ENCODE results near the gene PARD3.
A peak's percentile ranks its signal among the peaks of the same experiment; 100 is the strongest.
"Not testable (repeated sequence)": the region's sequence is repeated elsewhere in the genome, so short reads cannot be mapped to it uniquely, and the experiment has no call there.

Gene PARD3

DNA sequence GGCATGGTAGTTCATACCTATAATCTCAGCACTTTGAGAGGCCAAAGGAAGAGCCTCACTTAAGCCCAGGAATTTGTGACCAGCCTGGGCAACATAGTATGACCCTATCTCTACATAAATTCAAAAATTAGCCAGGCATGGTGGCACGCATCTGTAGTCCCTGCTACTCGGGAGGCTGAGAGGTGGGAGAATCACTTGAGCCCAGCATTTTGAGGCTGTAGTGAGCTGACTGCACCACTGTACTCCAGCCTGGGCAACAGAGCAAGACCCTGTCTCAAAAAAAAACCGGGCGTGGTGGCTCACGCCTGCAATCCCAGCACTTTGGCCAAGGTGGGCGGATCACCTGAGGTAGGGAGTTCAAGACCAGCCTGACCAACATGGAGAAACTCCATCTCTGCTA lies 19.8 kb downstream of the PARD3 start:
- DNase-seq: no peak

DNA sequence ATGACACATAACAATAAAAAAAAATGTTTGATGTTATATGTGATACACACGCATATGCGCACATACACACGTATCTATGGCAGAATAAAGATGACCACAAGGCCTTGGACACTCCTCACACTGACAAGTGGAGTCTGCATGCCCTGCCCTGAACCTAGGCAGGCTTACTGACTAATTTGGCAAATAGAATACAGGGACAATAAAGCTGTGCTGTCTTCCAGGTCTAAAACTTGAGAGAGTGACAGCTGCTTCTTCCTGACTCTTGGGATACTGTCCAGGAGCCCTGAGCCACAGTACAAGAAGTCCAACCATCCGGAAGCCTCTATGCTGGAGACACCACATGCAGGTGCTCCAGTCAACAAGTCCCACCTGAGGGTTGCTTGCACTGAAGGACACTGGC lies 20.3 kb downstream of the PARD3 start:
- no peak for DNase-seq

DNA sequence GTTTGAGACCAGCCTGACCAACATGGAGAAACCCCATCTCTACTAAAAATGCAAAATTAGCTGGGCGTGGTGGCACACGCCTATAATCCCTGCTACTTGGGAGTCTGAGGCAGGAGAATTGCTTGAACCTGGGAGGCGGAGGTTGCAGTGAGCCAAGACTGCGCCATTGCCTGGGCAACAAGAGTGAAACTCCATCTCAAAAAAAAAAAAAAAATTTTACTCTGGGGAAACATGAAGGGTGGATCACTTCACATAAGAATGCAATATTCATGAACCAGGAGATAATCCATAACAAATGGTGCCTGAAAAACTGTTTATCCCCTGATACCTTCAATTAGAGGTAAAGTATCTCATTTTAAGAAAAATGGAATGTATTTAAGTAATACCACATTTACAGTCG lies 21.5 kb downstream of the PARD3 start:
- DNase-seq: not testable (repeated sequence)

DNA sequence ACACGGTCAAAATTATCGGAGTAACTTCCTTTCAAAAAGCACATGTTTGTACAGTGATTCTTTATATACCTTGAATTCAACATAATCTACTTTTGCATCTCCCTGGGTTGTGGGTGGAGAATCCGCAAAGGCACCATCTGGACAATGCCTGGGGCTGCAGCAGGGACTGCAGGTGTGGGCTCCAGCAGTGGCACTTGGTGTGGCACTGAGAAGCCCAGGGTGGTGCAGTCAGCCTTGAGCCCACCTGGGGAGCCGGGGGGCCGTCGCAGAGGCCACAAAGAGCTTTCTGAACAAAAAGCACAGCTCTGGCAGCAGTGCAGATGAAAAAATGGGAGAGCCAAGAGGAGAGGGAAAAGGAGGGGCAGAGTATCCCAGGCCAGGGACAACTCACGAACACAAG lies 22.2 kb downstream of the PARD3 start:
- no peak for DNase-seq

DNA sequence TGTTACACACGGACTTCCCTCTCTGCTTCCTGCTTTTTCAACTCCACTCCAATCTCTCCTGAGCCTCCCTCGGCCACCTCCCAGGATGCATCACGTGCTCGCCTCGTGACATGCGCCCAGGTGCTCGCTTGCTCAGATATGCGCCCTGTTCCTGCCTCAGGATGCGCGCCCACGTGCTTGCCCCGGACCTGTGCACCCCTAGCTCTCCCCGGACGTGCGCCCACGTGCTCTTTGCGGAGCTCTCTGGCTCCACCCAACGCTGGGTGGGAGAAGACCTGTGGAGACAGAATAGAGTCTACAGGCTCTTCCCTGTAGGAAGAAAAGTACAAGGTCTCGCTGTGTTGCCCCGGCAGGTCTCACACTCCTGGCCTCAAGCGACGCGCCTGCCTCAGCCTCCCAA lies 23.1 kb downstream of the PARD3 start:
- DNase-seq: no peak

DNA sequence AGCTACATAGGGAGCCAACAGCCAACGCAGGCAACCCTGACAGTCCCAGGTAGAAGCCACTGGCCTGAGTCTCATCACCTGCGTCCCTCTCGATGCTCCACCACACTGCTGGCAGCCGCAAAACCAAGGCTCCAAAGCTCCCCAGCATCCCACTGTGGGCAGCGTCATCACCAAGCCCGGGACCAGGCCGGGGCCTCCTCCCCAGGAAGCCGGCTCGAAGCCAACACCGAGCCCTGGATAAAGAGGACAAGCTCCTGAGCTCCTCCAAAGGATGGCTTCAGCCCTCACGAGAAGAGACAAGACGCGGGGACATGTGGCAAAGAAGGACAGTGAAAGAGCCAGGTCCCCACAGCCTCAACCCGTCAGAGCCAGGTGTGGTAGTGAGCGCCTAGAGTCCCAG lies 23.9 kb downstream of the PARD3 start:
- no peak for DNase-seq

DNA sequence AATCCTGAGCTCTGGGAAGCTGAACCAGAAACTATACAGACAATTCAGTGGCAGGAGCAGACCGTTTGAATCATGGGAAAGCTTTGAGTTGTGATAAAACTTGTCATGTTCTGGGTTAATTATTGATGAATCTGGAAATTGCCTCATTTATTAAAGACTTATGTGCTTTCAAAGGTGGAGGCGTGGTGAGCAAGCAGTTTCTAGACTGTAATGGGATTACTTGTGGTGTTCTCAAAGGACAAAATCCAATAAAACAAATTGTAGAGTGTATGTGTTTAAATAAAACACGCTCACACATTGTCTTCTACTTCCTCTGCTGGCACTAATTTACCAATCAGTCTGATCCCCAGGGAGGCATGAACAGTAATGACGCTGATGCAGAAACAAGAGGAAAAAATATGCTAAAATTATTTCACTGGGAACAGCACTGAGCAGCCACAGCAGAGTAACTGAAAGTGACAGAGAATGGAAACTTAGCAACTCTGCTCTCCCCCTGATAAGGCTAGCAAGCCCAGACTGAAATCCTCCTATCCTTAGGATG lies 25.1 kb downstream of the PARD3 start:
- DNase-seq: no peak

DNA sequence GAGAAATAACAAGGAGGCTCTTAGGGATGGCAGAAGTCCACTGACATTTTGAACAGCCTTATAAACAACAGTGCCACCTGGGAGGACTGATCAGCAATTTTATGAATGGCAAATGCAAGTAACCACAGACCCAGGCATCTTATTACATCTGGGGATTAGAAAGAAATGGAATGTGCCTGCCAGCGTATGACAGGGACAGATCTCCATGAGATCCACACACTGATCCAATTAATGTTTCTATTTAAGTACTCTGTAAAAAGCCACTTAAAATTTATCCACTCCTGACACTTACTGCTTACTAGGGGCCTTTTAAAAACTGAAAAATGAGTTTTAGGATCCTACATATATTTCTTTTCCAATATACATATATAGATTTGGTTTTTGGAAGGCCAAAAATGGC lies 28.6 kb downstream of the PARD3 start:
- DNase-seq: no peak

DNA sequence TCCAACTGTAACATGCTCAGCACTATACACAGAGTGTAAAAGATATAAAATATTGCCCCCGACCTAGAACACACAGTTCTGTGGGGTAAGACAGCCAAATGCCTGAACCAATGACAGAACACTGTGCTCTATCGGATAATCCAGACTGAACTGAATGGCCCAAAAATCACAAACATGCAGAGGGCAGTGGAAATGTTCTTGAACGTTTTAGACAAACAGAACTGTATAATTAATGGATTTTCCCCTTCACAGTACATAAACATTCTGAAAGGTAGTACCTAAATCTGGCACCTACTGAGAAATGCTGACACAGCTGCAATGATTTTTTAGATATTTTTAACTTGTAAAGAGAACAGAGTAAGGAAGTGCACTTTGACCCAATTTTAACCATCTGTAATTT lies 33.4 kb downstream of the PARD3 start:
- DNase-seq: no peak

DNA sequence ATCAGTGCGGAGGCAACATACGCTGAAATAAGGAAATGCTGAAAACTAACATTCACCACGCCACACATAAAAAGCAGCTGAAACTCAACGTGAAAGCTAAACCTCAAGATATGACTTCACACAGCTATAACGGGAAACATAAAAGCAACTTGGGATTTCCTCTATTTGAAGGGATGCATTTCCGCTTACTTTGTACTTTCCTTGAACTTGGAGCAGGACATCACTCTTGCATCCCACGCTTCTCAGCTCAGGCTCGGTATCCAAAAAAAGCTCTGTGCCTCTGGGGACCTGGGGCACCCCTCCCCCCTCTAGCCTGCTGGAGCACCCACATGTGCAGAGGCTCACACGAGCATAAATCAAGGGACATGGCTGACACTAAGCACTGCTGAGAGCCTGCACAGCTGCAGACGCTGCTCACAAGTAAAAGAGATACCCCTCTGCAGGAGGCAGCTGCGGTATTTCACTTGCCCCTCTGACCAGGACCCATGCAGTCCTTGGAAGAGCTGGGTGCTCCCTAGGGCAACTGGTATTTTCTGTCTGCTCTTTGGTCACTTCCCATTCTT lies 34.2 kb downstream of the PARD3 start:
- no peak for DNase-seq

DNA sequence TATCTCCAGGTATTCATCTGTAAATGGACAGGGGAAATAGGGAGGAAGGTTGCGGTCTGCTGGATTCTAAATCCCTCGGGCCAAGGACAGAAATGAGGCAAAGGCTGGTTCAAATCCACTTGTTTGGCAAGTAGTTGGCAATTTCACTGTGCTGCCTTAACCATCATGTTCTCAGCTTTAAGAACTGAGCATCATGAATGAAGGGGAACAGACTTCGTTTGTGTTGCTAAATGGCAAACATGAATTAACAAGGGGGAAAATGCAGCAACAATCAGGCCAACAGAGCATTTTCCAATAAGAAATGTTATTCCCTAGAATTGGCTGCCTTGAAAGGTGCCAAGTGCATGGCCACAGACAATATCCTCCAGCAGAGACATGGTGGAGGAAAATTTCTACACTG lies 36.9 kb downstream of the PARD3 start:
- no peak for DNase-seq

DNA sequence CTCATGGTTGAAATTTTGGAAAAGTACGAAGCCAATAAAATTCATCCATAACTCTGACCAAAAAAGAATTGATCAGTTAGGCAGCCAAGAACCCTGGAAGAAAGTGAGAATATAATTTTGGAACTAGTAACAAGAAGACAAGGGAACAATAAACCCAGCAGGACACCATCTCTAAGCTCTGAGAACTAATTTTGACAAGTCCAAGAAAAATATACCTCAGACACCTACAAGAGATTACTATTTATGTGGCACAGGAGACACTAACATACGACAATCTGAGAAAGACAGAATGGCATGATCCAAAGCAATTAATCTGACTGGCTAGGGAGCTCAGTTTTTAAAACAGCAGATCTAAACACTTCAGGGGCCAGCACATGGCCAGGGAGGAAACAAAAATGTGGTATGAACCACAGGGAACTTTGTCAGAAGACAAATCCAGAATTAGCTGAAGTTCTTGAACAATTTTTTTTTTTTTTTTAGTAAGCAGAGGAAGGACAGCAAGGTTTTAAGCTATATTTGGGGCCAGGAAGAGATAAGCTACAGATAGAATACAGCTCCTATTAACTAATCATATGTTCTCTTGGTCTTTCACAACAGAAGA lies 38.9 kb downstream of the PARD3 start:
- DNase-seq: no peak

DNA sequence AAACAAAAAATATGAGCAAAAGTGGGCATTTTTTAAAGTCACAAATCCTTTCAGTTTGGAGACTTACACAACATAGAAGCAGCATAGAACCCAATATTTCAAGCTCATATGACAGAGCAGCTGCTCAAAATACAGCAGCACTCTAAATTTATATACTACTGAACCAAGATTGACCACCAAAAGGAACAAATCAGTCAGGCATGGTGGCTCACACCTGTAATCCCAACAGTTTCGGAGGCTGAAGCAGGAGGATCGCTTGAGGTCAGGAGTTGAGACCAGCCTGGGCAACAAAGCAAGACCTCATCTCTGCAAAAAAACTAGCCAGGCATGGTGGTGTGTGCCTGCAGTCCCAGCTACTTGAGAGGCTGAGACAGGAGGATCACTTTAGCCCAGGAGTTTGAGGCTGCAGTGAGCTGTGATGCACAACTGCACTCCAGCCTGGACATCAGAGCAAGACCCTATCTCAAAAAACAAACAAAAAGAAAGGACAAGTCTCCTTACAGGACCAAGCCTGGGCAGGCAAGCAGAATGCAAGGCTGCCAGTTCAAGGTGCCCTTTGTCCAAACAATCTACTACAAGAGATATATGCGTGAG lies 40.0 kb downstream of the PARD3 start:
- DNase-seq: no peak

DNA sequence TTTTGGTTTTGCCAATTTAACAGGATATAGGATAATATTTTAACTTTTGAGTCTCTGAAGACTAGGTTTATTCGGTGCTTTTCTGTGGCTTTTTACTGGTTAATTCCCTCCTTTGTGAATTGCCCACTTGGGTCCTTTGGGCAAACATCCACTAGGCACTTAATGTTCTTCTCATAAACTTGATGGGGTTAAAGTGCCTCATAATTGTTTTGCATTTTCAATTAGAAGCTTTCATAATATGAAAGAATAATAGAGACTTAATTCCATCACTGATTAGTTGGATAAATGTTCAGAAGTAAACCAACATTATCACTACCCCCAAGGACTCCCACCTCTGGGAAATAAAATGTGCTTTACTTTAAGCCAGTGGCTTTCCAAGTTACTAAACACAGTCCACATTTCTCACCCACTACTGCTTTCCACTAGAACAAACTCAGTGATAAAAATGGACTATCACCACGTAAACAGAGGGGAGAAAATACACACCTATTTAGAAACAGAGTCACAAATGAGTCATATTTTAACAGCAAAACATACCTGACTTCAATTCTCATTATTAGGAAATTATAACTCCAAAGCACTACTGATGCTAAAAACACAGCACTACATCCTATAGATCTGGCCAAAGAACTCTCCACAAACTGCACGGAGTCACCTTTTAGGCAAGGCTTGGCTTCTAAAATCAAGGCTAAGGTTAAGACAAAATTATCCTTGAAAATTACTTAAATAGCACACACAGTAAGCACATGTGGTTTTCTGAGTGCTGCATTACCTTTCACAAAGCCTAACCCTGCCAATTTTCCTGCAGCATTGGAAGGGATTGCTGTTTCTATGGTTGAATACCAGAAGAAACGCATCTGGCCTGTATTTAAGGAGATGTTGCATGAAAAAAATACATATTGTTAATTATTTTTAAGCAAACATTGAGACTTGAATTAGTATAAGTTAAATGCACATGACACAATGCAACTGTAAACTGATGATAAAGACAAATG lies 41.2 kb downstream of the PARD3 start:
- no peak for DNase-seq

DNA sequence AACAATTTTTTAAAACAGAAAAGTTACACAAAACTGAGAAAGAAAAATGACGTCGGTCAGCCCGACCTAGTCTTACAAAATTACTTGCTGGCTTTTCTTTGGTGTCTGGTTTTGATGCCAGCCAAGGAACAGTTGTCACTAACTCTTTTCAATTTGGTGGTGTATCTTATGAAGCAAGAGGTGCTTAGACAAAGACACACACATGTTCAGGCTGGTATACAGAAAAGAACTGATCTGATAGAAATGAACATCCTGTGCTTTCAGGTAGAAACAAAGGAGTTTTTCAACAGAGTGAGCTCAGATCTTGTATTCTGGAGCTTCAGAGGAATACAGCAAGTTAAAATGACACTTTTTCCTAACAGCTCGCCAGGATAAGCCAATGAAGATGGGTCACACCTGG lies 43.6 kb downstream of the PARD3 start:
- no peak for DNase-seq

DNA sequence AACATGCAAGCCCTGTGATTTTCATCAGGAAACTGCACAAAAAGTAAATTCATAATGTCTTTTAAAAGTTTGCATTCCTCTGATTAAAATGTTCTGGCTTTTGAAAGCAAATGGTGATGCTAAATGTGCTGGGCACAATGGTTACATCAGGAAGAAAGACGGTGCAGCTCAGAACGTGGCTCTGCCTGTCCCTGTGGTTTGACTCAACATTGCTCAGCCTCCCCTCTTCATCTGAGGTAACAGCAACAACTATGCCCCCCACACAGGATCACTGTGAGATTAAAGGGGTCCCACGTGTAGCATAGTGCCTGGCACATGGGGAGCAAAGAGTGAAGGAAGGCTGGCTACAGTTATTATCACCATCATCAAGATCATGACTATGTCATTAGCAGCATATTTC lies 44.0 kb downstream of the PARD3 start:
- no peak for DNase-seq

DNA sequence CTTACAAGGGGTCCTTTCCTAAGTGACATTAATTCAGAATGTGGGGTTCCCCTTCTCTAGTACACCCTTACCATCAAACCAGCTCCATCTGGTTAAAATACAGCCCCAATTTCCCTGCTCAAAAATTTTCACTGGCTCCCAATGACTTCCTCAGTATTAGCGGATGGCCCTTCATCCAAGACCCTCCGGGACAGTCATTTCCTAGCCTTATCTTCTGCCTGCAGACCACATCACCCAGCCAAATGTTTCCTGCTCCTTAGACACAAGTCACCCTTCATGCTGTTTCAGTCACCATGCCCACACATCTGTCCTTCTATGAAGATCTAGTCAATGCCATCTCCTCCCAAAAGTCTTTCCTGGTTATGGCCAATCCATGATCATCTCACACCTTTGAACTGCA lies 45.2 kb downstream of the PARD3 start:
- no peak for DNase-seq

DNA sequence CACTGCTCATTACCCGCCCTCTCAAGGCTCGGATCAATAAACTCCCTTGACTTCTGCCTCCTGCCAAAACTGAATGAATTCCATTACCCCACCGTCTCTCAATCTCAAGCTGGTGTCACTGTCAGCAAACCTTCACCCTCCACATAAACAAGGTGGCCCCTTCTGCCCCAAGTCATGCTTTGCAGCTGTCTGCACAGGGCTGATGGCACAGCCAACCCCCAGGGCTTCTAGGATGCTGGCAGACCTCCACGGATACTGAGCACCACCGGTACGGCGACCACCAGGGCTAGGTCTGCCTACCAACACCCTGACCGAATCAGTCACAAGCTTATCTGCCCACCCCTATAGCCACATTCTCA lies 46.1 kb downstream of the PARD3 start:
- no peak for DNase-seq

DNA sequence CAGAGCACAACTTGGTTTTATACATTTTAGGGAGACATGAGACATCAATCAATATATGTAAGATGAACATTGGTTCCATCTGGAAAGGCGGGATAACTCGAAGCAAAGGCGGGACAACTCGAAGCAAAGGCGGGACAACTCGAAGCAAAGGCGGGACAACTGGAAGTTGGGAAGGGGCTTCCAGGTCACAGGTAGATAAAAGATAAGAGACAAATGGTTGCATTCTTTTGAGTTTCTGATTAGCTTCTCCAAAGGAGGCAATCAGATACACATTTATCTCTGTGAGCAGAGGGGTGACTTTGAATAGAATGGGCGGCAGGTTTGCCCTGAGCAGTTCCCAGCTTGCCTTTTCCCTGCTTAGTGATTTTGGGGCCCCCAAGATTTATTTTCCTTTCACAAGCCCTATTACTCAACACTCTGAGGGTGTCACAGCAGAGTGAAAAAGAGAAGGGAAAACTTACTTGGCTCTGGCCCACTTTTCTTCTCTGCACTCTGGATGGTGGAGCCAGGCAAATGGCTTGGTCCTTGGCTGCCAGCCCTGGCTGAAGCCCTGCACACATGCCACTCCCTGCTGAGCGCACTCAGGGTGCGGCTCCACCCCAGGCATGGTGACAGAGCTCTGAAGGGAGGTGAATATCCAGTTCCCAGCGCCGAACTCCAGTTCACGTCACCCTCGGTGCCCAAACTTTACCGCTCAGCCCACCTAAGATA lies 46.7 kb downstream of the PARD3 start:
- peak in 1 of 2 donors; percentile 4 for DNase-seq

DNA sequence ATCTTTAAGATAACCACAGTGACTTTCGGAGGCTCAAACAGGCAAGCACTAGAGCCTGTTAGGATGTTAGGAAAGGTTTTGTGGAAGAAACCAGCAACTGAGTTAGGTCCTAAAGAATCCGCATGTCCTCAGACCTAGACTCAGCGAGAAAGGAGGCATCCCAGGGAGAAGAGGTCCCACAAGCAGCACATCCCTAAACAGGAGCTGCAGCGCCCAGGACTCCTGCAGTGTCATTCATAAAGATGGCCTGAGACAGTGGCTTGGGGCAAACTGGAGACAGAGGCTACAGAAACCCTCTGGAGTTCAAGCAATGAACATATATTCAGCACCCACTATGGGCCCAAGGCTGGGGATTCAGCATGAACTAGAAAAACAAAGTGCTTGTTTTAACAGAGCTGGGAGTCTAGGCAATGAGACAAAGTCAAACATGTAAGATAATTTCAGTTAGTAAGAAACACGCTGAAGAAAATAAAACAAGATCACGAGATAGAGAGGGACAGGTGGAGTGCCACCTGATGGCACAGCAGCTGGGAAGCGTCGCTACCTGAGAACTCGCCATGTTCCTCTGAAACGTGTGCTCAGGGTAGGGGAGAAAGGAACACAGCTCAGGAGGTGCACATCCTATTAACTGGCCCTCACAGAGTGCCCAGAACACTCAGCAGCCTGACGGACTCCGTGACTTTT lies 48.1 kb downstream of the PARD3 start:
- DNase-seq: no peak

DNA sequence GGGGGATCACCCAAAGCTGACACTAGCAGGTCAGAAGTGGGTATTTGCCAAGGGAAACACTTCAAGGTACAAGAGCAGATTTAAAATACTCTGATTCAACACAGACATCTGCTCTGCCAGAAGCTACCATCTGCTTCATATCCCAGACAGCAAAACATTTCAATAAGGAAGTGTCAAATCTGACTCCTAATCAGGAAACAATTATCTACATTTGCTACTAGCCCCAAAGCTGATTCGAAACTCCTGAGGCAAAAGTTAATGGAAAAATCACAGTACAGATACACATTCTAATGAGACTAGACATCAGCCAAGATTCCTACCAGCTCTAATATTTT lies 48.9 kb downstream of the PARD3 start:
- no peak for DNase-seq

DNA sequence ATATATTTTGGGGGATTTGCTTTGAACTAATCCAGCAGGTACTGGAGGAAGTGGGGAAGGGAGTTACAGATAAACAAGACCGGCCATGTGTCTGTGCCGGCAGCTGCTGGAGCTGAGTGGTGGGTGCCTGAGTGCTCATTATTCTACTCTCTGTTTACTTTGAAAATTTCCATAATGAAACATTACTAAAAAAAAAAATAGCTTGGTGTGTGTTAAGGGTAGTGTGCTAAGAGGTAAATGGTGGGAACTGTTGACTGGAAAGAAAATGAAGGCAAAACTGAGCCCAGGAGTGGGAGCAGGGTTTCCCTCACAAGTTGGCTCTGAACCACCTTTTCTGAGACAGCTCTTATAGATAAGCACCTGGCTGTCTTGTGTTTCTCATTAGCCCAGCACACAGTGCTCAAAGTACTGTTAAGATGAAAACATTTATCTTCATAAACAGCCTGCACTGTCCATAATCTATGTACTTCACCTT lies 50.6 kb downstream of the PARD3 start:
- DNase-seq: no peak
